Measurements from ENCODE around the gene PPP6R1.

Gene PPP6R1

DNA sequence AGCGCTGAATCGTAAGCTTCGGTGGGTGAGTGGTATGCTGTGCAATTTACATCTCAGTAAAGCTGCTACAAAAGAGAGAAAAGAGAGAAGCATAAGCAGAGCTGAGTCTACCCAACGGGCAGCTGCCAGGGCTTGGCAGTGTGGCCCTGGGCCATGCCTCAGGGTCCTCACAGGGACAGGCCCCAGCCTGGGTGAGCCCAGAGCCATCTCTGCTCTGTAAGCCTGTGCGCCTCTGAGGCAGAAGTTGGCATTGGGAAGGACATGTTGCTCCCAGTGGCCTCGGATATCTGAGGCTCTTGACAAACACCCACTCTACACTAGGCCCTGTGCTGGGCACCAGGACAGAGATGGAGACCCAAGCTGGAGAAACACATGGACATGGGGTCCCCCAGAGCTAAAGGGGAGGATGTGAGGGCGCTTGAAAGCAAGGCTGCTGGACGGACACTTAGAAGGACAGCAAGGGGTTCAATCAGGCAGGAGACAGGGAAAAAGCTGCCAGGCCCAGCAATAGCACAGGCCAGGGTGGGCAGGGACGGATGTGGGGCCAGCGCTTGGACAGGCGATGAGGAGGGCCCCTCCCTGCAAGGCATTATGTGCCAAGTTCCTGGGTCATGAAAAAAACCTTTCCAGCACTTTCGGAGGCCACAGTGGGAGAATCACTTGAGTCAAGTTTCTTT is 14.7 kb downstream of the PPP6R1 start:
- DNase-seq (ENCODE audit: low spot score): no peak

DNA sequence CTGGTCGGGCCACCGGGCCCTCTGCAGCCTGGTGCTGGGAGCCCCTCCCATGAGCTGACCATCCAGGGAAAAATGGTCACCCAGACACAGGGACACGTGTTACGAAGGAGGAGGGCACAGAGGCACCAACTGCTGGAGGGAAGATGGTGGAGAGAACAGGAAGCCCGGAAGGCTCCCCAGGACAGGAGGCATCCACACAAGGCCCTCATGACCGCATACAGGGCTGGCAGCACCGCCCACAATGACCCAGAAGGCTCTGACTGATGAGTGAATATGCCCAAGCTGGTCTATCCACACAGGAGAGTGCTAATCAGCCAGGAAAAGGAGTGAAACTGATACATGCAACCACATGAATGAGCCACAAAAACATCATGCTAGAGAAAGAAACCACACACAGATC is 16.3 kb downstream of the PPP6R1 start:
- no peak for DNase-seq (ENCODE audit: low spot score)

DNA sequence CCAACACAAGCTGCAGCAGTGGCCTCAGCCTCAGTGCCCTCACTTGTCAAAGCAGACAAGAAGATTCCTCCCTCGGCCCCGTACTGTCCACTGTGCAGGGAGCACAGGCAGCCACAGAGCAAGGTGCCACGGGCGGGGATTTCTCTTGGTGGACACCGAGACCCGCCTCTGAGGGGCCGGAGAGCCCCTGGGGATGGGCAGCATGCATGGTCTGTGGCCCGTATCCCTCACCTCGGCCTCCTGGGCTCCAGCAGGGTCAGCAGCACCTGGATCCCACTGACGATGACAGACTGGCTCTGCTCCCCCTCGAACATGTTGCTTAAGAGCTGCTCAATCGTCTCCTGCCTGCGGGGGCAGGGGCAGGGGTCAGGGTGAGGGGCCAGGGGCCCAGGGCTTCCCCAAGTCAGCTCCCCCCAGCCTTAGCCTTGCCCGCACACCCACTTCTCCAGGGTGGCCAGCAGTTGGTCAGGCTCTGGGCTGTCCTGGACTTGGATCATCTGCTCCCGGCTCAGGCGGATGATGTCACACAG is 16.8 kb downstream of the PPP6R1 start:
- DNase-seq (ENCODE audit: low spot score): no peak

DNA sequence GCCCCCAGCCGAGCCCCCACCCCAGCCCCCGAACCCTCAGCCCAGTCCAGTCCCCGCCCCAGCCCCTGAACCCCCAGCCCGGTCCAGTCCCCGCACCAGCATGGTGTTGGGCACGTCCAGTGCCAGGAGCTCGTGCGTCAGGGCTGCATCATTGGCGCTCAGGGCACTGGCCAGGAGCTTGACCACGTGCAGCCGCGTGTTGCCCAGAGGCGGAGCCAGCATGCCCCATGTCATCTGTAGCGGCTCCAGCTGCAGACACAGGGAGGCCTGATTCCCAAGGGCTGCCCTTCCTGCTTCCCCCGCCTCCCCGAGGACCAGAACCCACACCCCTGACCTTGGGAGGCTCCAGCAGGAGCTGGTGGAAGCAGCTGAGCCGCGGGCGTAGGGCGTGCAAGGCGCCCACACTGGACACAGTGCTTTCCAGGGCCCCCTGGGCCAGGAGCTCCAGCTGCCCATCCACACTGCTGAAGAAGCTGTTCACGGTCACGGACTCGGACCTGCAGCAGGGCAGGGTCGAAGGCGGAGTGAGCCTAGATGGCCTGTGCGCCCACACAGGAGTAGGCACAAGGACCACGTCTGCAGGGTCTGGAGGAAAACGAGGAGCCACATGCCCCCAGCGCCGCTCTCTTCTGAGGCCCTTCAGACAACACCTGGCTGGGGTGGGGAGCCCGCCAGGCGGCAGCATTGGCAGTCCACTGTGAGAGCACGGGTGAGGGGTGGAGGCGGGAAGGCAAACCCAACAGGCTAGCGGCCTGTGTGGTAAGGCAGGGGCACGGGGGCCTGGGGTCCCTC is 17.5 kb downstream of the PPP6R1 start:
- no peak for DNase-seq (ENCODE audit: low spot score)

DNA sequence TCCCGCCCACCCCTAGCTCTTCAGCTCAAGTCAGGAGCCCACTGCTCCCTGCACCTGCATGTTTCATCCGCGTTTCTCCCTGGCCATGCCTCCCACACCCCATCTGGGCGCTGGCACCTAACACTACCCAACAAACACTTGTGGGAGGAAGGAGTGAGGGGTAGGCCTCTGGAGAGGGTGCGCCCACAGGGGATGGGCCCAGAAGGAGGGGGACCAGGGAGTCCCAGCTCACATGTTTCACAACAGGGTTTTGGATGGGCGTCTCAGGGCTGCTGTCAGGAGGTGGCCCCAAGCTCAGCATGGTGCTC is 18.1 kb downstream of the PPP6R1 start:
- DNase-seq (ENCODE audit: low spot score): no peak

DNA sequence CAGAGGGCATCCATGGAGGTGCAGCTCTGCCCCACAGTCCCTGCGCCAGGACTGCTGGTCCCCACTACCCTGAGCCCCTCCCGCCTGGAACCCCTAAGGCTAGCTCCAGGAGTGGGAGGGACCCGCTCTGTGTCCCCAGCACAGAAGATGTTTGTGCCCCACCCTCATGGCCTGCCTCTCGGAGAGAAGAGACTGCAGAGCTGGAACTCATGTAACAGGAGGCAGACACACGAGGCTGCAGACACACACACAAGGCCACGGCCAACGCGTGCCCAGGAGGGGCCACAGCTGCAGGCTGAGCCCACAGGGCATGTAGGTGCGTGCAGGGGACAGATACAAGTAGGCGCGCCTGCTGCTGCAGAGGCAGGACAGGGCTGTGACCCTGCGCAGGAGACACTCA is 19.8 kb downstream of the PPP6R1 start:
- no peak for DNase-seq (ENCODE audit: low spot score)

DNA sequence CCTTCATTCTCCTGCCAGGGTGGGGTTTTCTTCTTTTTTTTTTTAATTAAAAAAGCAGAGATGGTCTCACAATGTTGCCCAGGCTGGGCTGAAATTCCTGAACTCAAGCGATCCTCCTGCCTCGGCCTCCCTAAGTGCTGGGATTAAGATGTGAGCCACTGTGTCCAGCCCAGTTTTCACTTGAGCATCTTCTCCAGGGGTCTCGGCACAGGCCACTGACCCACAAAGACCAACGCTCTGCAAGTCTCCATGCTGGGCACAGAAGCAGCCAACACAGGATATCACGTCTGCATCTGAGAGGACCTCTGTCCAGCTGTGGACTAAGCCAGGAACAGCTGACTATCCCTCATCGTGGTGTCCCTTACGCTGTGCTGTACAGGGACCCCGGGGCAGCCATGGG is 20.8 kb downstream of the PPP6R1 start:
- DNase-seq (ENCODE audit: low spot score): no peak

DNA sequence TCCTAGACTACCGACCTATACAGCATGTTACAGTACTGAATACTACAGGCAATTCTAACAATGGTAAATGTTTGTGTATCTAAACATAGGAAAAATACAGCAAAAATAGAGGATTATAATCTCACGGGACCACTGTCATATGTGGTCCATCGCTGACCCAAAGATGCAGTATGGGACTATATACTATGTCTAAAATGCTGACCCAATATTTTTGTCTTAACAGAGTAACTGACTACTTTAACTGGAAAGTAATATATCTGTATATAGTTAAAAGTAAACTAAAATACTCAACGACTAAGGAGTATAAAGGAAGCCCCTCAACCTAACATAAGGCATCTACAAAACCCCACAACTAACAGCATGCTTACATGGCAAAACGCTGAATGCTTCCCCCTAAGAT is 25.8 kb downstream of the PPP6R1 start:
- no peak for DNase-seq (ENCODE audit: low spot score)

DNA sequence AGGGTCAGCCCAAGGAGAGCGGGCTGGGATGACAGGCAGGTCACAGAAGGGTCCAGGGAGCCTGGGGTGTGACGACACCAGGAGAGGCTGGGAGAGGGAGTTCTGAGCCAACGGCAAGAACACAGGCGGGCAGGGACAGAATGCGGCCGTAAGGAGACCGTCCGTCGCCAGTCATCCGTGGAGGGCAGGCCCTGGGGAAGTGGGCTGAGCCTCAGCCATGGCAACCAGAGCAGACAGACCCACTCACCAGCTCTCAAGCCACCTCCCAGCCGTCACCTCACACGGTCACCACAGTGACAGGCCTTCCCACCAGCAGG is 26.6 kb downstream of the PPP6R1 start:
- no peak for DNase-seq (ENCODE audit: low spot score)

DNA sequence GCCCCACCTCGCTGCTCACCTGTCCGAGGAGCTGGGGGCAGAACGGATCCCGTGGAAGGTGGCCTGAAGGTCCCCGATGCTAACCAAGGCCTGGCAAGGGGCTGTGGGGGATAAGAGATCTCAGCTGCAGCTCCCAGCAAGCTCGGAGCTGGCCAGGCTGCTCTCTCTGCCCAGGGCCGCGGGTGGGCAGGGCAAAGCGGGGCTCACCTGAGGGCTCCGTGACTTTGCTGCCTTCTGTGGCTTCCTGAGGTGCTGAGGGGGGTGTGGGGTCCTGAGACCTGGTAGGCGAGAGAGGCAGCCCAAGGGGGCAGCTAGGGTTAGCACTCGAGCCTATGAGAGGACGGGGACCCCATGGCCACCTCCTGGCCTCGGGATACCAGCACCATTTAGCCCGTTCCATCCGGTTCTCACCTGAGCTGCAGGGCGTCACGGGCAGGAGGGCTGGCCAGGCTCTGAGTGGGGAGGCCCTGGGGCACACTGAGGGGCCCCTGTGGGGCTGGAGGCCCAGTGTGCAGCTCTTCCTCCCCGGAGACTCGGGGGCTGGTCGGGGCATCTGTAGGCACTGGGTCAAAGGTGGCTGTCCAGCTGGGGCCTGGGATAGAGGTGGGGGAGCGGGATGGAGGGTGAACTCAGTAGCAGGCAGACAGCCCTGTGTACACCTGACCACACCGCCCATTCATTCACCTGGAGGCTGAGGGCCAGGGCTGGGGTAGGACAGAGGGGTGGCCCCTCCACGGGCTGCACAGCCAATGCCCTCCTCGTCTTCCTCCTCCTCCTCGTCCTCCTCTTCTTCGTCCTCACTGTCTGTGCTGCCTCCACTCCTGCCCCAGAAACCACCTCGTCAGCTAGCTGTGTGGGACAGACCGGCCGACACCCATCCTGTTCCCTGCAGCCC is 27.2 kb downstream of the PPP6R1 start:
- no peak for DNase-seq (ENCODE audit: low spot score)

DNA sequence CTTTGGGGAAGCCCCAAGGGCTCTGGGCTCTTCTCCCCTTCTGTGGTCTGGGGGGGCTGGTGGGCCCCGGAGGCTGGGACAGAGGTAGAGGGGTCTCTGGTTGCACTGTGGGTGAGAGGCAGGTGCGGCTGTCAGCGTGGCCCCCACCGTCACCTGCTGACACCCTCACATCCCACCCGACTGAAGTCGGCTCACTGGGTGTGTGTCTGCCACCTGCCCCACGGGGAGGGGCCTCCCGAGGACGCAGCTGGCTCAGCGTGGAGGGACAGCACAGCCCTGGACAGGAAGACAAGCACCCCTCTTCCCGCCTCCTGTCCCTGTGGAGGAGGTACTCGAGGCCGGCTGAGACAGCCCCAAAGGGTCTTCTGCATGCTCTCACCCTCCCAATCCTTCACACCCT is 28.0 kb downstream of the PPP6R1 start:
- DNase-seq (ENCODE audit: low spot score): no peak

DNA sequence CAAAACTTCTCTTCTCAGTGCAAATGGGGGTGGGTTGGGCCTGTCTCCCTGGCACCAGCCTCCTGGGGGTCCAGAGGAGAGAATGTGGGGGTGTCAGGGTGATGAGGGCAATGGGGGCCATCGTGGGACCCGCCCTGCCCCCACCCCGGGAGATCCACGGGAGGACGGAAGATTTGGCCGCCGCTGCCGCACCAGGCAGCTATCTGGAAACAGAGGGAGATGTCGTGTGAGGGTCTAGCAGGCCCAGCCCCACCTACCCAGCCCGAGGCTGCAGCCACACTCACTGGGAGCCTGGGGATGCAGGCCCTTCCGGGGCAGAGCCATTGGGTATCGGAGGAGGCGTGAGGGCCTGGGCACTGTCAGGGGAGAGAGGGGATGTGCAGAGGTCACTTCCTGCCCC is 28.5 kb downstream of the PPP6R1 start:
- no peak for DNase-seq (ENCODE audit: low spot score)

DNA sequence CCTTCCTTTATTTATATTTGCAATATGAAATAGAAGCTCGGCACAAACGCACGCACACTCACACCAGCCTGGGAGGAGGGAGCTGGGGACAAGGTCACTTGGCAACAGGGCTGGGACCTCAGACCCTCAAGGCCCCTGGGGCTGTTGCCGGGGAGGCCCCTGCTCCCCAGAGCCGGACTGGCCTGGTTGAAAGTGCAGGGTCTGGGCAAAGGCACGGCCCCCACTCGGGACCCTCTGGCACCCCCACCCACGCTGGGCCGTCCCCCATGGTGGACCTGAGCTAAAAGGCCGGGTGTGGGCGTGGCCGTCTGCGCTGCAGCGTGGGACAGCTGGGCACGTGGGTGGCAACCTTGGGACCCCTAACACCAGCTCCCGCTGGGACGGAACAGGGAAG is 29.0 kb downstream of the PPP6R1 start:
- DNase-seq (ENCODE audit: low spot score): no peak

DNA sequence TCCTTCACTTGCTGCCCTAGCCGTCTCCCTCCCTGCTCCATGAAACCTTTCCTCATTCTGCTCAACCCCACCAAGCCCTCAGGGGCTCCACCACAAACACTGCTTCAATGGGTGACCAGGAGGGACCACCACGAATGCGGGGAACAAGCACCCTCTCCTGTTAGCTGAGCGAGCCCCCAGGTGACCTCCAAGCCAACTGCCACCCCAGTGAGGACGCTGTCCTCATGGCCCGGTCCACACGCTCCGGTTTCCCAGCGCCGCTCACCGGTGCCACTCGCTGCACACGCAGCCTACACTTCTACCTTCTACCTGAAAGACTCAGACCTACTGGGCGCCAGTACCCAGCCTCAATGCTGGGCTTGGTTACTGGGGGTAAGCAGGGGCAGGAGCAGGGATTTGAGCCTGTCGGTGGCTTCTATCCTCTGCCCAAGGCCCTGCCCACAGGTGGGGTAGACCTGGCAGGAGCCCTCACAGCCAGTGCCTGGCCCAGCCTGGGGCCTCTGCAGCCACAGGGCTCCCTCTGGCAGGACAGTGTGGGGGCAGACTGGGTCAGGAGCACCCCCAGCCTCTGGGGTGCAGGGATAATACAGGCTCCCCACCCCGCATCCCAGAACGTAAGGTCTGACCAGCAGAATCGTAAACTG is 29.6 kb downstream of the PPP6R1 start:
- DNase-seq (ENCODE audit: low spot score): no peak

DNA sequence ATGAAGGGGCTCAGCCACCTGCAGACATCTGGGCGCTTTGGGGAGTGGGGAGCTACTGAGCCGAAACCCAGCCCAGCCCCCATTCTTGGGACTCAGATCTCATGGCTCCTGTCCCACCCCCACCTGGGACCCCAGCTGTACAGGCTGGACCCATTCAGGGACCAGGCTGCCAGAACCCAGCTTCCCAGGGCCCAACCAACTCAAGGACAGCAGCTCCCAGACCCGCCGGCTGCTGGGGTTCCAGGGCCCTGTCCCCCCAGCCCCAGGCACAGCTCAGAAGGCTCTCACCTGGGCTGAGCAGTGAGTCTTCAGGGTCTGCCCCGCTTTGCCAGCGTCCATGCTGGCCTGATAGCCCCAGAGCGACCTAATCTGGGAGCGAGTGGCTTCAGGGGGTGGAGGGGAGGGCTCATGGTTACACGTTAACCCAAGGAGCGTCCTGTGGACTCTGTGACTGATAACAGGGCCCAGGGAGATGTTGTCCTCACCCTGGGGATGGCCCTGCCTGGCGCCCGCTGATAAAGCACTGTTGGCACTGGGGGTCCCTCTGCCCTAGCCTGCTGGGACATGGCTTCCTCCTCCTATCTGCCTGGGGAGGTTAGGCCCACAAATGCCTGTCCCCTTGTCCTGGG is 30.3 kb downstream of the PPP6R1 start, which contains the start of gene TMEM86B:
Gene TMEM86B (minus strand): TSS at position 361 of the 629 bp plus-strand sequence. CDS start 22 bp downstream, at position 339.
- no peak for DNase-seq (ENCODE audit: low spot score)

DNA sequence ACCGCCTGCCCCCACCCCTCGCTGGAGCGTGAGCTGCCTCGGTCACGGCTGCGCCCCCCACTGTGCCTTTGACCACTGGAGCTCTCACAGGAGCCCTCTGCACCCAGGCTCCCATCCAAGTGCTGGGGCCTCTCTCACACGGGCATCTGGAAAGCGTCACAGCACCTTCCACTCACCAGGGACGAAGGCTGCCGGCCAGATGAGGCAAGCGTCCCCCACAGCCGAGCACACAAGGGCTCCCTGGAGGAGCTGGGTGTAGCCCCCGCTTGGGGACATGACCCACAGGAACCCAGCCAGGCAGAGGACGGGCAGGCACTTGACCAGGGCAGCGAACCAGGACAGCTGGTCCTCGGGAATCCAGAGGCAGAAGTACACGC is 30.8 kb downstream of the PPP6R1 start:
- DNase-seq (ENCODE audit: low spot score): no peak

DNA sequence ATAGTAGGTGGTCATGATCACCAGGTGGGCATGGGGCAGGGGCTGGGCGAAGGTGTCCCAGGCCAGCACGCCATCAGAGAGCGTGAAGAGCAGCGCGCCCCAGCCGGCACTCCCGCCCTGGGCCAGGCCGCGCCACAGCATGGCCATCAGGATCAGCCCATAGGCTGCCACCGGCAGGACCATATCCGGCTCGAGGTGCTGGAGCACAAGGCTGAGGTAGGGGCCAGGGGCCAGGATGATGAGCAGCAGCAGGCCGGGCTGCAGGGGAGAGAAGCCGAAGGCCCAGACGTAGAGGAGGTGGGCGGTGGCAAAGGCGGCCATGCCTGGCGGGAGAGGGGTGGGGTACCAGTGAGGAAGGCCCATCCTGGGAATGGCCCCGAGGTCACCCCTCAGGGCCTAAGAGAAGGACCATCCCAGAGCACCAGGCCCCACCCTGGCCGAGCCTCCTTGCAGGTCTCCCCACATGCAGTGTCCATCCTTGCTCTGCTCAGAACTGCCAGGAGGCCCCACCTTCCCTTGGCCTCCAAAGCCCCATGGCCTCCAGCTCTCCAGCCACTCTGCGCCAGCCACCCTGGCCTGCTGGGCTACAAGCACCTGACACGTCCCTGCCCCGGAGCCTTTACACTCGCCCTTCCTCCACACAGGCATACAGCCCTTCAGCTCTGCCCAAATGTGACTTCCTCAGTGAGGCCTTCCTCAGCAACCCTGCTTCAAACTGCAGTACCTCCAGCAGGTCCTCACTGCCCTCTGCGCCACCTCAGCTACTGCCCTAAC is 31.4 kb downstream of the PPP6R1 start:
- no peak for DNase-seq (ENCODE audit: low spot score)

DNA sequence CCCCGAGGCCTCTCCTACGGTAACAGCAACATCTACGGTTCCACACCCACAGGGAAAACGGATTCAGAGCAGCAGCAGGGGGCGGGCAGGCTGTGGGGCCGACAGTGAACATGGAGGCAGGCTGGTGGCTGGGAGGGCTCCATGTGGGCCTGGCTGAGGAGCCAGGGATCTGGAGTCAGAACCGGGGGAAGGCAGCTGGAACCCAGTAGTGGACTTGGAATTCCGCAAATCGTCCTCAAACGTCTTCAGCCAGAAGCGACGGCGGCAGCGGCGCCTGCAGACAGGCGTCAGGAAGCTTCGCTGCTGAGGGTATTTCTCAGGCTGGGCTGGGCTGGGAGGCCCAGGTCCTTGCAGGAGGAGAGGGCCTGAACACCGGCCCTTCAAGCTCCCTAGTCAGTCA is 32.0 kb downstream of the PPP6R1 start:
- no peak for DNase-seq (ENCODE audit: low spot score)

DNA sequence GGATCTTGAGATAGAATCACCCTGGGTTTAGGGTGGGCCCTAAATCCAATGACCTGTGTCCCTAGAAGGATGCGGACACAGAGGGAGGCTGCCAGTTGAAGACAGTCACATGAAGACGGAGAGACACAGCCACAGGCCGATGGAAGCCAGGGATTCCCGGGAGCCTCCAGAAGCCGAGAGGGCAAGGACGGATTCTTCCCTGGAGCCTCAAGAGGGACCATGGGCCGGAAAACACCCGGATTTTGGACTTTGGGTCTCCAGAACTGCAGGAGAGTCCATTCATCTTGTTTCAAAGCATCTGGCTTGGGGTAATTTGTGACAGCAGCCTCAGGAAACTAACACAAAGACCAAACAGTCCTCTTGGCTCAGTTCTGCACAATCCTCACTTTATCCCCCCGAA is 32.5 kb downstream of the PPP6R1 start:
- no peak for DNase-seq (ENCODE audit: low spot score)

DNA sequence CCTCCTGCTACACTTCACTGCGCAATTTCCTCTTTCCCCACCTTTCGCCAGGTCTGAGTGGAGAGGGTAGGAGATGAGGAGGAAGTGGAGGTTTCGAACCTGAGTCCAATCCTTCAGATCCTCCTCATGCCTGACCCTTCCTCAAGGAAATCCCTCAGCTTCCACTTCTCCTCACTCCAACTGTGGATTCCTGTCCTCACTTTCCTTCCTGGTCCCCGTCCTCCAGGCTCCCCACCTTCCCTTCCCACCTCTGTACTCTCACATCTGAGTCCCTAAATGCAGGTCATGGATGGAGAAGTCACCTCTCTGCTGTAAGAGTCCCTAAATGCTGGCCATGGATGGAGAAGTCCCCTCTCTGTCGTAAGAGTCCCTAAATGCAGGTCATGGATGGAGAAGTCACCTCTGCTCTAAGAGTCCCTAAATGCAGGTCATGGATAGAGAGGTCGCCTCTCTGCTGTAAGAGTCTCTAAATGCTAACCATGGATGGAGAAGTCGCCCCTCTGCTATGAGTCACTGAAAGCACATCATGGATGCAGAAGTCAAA is 33.3 kb downstream of the PPP6R1 start:
- DNase-seq (ENCODE audit: low spot score): no peak

Data from CD4-positive, alpha-beta T cell treated with Interleukin-2 at 100 ng/mL for 4 hours (primary cell).